Endothelial cell of umbilical vein (primary cell): ENCODE measurements around the gene OR1N2. TPM values are rescaled to one million over a fixed set of nuclear protein-coding genes. Genes with fewer than 3 reads are reported as not detected.

Experiments
- polyA plus RNA-seq, 4 experiments: library from polyadenylated mRNA; depleted of rRNA in 3 of 4; stranded (reverse) in 3 of 4; unstranded in 1 of 4; fragments of >200 nt; gene quantifications; 2 replicates each; pipeline versions ENCODE4 v1.2.1 to v1.2.3, GENCODE V29; 2011 to 2012; ENCODE audit warnings: missing spikeins in 1 of 4
- total RNA-seq: library from RNA; stranded (reverse); gene quantifications from 2 replicates; pipeline ENCODE4 v1.2.3, GENCODE V29; 2021

OR1N2 gene
- total and polyA plus RNA-seq, 2 donors (not counting 3 experiments of a cell fraction or from before 2014, with no cell fraction given): not detected

Other genes starting within 250 kb of the OR1N2 start
- gene PTGS1, start 182.1 kb upstream of the OR1N2 start, total RNA-seq: 14.6 and 45.2 TPM in 2 replicates
- 37.6 and 43.9 TPM in 2 replicates for gene PTGS1, start 182.1 kb upstream of the OR1N2 start, polyA plus RNA-seq
- gene OR1J1, start 75.2 kb upstream of the OR1N2 start, total RNA-seq: not detected in 2 replicates
- gene OR1J1, start 75.2 kb upstream of the OR1N2 start, polyA plus RNA-seq: not detected in 2 replicates
- gene OR1J2, start 42.3 kb upstream of the OR1N2 start, total RNA-seq: not detected in 2 replicates
- gene OR1J2, start 42.3 kb upstream of the OR1N2 start, polyA plus RNA-seq: not detected in 2 replicates
- not detected in 2 replicates for gene OR1J4, start 34.0 kb upstream of the OR1N2 start, total RNA-seq
- gene OR1J4, start 34.0 kb upstream of the OR1N2 start, polyA plus RNA-seq: not detected in 2 replicates
- not detected in 2 replicates for gene OR1N1, start 25.8 kb upstream of the OR1N2 start, total RNA-seq
- gene OR1N1, start 25.8 kb upstream of the OR1N2 start, polyA plus RNA-seq: 0.08 TPM in 1 of 2 replicates, not detected in the other
- 0.15 and 0.16 TPM in 2 replicates for gene OR1L8, start 30.3 kb downstream of the OR1N2 start, total RNA-seq
- gene OR1L8, start 30.3 kb downstream of the OR1N2 start, polyA plus RNA-seq: 1.8 and 1.9 TPM in 2 replicates
- gene OR1Q1, start 61.6 kb downstream of the OR1N2 start, total RNA-seq: not detected in 2 replicates
- gene OR1Q1, start 61.6 kb downstream of the OR1N2 start, polyA plus RNA-seq: not detected in 2 replicates
- not detected in 2 replicates for gene OR1B1, start 104.5 kb downstream of the OR1N2 start, total RNA-seq
- gene OR1B1, start 104.5 kb downstream of the OR1N2 start, polyA plus RNA-seq: 0.25 and 0.38 TPM in 2 replicates
- gene OR1L1, start 108.6 kb downstream of the OR1N2 start, total RNA-seq: not detected in 2 replicates
- gene OR1L1, start 108.6 kb downstream of the OR1N2 start, polyA plus RNA-seq: not detected in 2 replicates
- gene OR1L3, start 122.0 kb downstream of the OR1N2 start, total RNA-seq: not detected in 2 replicates
- not detected in 2 replicates for gene OR1L3, start 122.0 kb downstream of the OR1N2 start, polyA plus RNA-seq
- gene OR1L4, start 170.9 kb downstream of the OR1N2 start, total RNA-seq: not detected in 2 replicates
- not detected in 2 replicates for gene OR1L4, start 170.9 kb downstream of the OR1N2 start, polyA plus RNA-seq
- not detected in 2 replicates for gene OR1L6, start 189.2 kb downstream of the OR1N2 start, total RNA-seq
- gene OR1L6, start 189.2 kb downstream of the OR1N2 start, polyA plus RNA-seq: not detected in 2 replicates
- not detected in 2 replicates for gene OR5C1, start 235.8 kb downstream of the OR1N2 start, total RNA-seq
- gene OR5C1, start 235.8 kb downstream of the OR1N2 start, polyA plus RNA-seq: not detected in 2 replicates
- not detected in 2 replicates for gene OR1K1, start 247.0 kb downstream of the OR1N2 start, total RNA-seq
- not detected in 2 replicates for gene OR1K1, start 247.0 kb downstream of the OR1N2 start, polyA plus RNA-seq